HepG2 (cell line): ENCODE data around the gene TMEM14B. TPM values are rescaled to one million over a fixed set of nuclear protein-coding genes. Genes with fewer than 3 reads are reported as not detected.
A peak's percentile ranks its signal among the peaks of the same experiment; 100 is the strongest.

Experiments used
- ERF ChIP-seq: IDR thresholded peaks from 2 replicates; pipeline ENCODE4 v1.6.1; 2018; ENCODE audit warnings: missing biosample characterization, missing genetic modification reagents
- GFI1 ChIP-seq: sonication (generic); formaldehyde crosslinking; IDR thresholded peaks from 2 replicates; pipeline ENCODE4 v1.5.0; 2020; ENCODE audit warnings: missing genetic modification reagents, mild to moderate bottlenecking, borderline replicate concordance
- IKZF1 ChIP-seq: fragments of 450-650 bp; IDR thresholded peaks from 2 replicates; pipeline ENCODE4 v1.7.1; 2016
- JUND ChIP-seq: sonication (generic); formaldehyde crosslinking; IDR thresholded peaks from 2 replicates; pipeline ENCODE4 v1.8.0; 2022; ENCODE audit warnings: mild to moderate bottlenecking, missing genetic modification reagents
- KDM1A ChIP-seq: IDR thresholded peaks from 2 replicates; pipeline ENCODE4 v1.6.1; 2016; ENCODE audit warnings: missing compliant biosample characterization
- MEF2D ChIP-seq: sonication (generic); formaldehyde crosslinking; IDR thresholded peaks from 2 replicates; pipeline ENCODE4 v1.5.1; 2020; ENCODE audit warnings: mild to moderate bottlenecking, missing genetic modification reagents
- NAIF1 ChIP-seq: sonication (generic); formaldehyde crosslinking; IDR thresholded peaks from 2 replicates; pipeline ENCODE4 v1.5.0; 2020; ENCODE audit warnings: mild to moderate bottlenecking, missing genetic modification reagents, borderline replicate concordance
- RFXAP ChIP-seq: sonication (generic); formaldehyde crosslinking; IDR thresholded peaks from 2 replicates; pipeline ENCODE4 v1.4.0; 2020; ENCODE audit warnings: missing genetic modification reagents, borderline replicate concordance
- TP53 ChIP-seq: sonication (generic); formaldehyde crosslinking; conservative IDR thresholded peaks from 2 replicates; pipeline ENCODE4 v1.4.0; 2020; ENCODE audit warnings: missing genetic modification reagents
- XBP1 ChIP-seq: sonication (generic); formaldehyde crosslinking; IDR thresholded peaks from 2 replicates; pipeline ENCODE4 v1.5.0; 2020; ENCODE audit warnings: missing genetic modification reagents
- ZBTB20 ChIP-seq: sonication (generic); formaldehyde crosslinking; IDR thresholded peaks from 2 replicates; pipeline ENCODE4 v1.8.1; 2023; ENCODE audit warnings: missing genetic modification reagents, low read depth, mild to moderate bottlenecking, borderline replicate concordance
- ZEB1 ChIP-seq: IDR thresholded peaks from 2 replicates; pipeline ENCODE4 v1.6.1; 2012; ENCODE audit warnings: mild to moderate bottlenecking, low read depth, inconsistent platforms; ENCODE audit not compliant: insufficient replicate concordance
- ZFP36 ChIP-seq: fragments of 150-350 bp; IDR thresholded peaks from 2 replicates; pipeline ENCODE4 v1.6.1; 2018; ENCODE audit warnings: borderline replicate concordance, low read length, low read depth; ENCODE audit not compliant: partially characterized antibody
- ZNF10 ChIP-seq: sonication (generic); formaldehyde crosslinking; IDR thresholded peaks from 2 replicates; pipeline ENCODE4 v1.4.0; 2020; ENCODE audit warnings: mild to moderate bottlenecking, low read depth, missing genetic modification reagents, borderline replicate concordance
- ZNF260 ChIP-seq: sonication (generic); formaldehyde crosslinking; IDR thresholded peaks from 2 replicates; pipeline ENCODE4 v1.4.0; 2020; ENCODE audit warnings: missing genetic modification reagents, low read depth, mild to moderate bottlenecking, borderline replicate concordance
- ZNF33B ChIP-seq: sonication (generic); formaldehyde crosslinking; IDR thresholded peaks from 2 replicates; pipeline ENCODE4 v1.5.1; 2020; ENCODE audit warnings: mild to moderate bottlenecking, missing genetic modification reagents
- ZNF720 ChIP-seq: sonication (generic); formaldehyde crosslinking; IDR thresholded peaks from 2 replicates; pipeline ENCODE4 v1.4.0; 2020; ENCODE audit warnings: missing genetic modification reagents
- polyA plus RNA-seq, 8 experiments: library from polyadenylated mRNA; depleted of rRNA in 3 of 8; stranded (reverse) in 7 of 8; unstranded in 1 of 8; fragments of >200 nt; fragmentation: Illumina TruSeq in 4 of 8; extraction: Trizol in 4 of 8; gene quantifications; 2 replicates each; pipeline versions ENCODE4 v1.2.1 to v1.2.3, GENCODE V29; 2011 to 2016; ENCODE audit warnings: low read depth in 4 of 8, missing spikeins in 1 of 8, mixed read lengths in 1 of 8; ENCODE audit not compliant: insufficient read depth in 1 of 8
- total RNA-seq, 5 experiments: library from RNA; depleted of rRNA; stranded (reverse); fragments of >200 nt; fragmentation: Illumina TruSeq; extraction: Trizol; gene quantifications; 2 replicates each; pipeline ENCODE4 v1.2.3, GENCODE V29; 2016; ENCODE audit warnings: low read depth in 1 of 5
- TF ChIP-seq, protein P1 (sequence below): sonication (generic); formaldehyde crosslinking; IDR thresholded peaks from 2 replicates; pipeline ENCODE4 v1.8.1; 2023; ENCODE audit warnings: mild to moderate bottlenecking, missing genetic modification reagents
- TF ChIP-seq, protein P2 (sequence below): sonication (generic); formaldehyde crosslinking; IDR thresholded peaks from 2 replicates; pipeline ENCODE4 v1.4.0; 2020; ENCODE audit warnings: missing genetic modification reagents, mild to moderate bottlenecking, borderline replicate concordance
- TF ChIP-seq, protein P3 (sequence below): sonication (generic); formaldehyde crosslinking; IDR thresholded peaks from 2 replicates; pipeline ENCODE4 v1.4.0; 2020; ENCODE audit warnings: missing genetic modification reagents, borderline replicate concordance
- TF ChIP-seq, protein P4 (sequence below): sonication (generic); formaldehyde crosslinking; IDR thresholded peaks from 2 replicates; pipeline ENCODE4 v1.4.0; 2020; ENCODE audit warnings: missing genetic modification reagents

The TMEM14B gene
- total and polyA plus RNA-seq, 2 of the 13 experiments (the other 11 are each of a cell fraction or from before 2014, with no cell fraction given), result 133 to 200 TPM

DNA sequence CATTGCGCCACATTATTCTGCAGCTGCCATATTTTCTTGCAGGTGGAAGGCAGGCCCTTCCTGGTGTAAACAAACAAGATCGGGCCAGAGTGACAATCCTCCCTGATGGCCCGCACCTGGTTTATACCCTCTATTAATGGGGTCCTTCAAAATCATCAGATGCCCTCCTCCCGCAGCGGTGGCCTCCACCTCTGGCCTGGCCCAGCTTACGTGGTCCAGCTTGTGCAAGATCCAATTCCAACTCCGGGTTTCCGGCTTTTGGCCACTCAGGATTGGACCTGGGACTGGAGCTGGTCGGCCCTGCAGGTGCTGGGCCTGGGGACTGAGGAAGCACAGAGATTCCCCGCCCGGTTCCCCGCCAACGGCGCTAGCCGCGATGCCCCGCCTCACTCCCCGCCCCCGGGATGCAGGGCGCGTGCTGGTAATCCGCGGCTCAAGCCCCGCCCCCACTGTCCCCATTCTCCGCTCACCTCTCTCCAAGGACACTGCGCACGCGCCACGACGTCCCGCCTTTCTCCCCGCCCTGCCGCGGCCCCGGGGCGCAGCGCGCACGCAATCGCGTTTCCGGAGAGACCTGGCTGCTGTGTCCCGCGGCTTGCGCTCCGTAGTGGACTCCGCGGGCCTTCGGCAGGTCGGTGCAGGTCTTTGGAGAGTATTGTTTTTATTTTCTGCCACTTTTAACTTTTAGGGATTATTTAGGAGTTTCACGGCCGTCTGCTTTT, at the start of gene TMEM14B (continued):
- TF ChIP-seq GFI1 (CRISPR knock-in tag) (peak; percentile 40; the same call in 1 of the 2 replicates), ZNF10 (CRISPR knock-in tag) (no peak), RFXAP (CRISPR knock-in tag) (peak; percentile 53; the same call in 1 of the 2 replicates), IKZF1 (no peak), ERF (CRISPR knock-in tag) (peak; percentile 98), ZNF720 (CRISPR knock-in tag) (no peak), ZFP36 (no peak), ZNF33B (peak; percentile 85), ZEB1 (peak; percentile 87), KDM1A (CRISPR knock-in tag) (peak; percentile 58; the same call in 1 of the 2 replicates), ZBTB20 (CRISPR knock-in tag) (peak; percentile 89; the same call in 1 of the 2 replicates), TP53 (peak; percentile 83; the same call in 1 of the 2 replicates), XBP1 (CRISPR knock-in tag) (0 out of 2 replicates have a peak, but pooled peaks have one; percentile 58), JUND (no peak), NAIF1 (CRISPR knock-in tag) (peak; percentile 94), ZNF260 (CRISPR knock-in tag) (no peak), MEF2D (peak; percentile 96)
- TF ChIP-seq, protein P1, sequence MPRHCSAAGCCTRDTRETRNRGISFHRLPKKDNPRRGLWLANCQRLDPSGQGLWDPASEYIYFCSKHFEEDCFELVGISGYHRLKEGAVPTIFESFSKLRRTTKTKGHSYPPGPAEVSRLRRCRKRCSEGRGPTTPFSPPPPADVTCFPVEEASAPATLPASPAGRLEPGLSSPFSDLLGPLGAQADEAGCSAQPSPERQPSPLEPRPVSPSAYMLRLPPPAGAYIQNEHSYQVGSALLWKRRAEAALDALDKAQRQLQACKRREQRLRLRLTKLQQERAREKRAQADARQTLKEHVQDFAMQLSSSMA (CRISPR knock-in tag), result peak; percentile 46; the same call in 1 of the 2 replicates
- TF ChIP-seq, protein P2, sequence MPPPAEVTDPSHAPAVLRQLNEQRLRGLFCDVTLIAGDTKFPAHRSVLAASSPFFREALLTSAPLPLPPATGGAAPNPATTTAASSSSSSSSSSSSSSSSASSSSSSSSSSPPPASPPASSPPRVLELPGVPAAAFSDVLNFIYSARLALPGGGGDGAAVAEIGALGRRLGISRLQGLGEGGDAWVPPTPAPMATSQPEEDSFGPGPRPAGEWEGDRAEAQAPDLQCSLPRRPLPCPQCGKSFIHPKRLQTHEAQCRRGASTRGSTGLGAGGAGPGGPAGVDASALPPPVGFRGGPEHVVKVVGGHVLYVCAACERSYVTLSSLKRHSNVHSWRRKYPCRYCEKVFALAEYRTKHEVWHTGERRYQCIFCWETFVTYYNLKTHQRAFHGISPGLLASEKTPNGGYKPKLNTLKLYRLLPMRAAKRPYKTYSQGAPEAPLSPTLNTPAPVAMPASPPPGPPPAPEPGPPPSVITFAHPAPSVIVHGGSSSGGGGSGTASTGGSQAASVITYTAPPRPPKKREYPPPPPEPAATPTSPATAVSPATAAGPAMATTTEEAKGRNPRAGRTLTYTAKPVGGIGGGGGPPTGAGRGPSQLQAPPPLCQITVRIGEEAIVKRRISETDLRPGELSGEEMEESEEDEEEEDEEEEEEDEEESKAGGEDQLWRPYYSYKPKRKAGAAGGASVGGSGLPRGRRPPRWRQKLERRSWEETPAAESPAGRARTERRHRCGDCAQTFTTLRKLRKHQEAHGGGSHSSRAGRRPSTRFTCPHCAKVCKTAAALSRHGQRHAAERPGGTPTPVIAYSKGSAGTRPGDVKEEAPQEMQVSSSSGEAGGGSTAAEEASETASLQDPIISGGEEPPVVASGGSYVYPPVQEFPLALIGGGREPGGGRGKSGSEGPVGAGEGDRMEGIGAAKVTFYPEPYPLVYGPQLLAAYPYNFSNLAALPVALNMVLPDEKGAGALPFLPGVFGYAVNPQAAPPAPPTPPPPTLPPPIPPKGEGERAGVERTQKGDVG (CRISPR knock-in tag), result no peak
- TF ChIP-seq, protein P3, sequence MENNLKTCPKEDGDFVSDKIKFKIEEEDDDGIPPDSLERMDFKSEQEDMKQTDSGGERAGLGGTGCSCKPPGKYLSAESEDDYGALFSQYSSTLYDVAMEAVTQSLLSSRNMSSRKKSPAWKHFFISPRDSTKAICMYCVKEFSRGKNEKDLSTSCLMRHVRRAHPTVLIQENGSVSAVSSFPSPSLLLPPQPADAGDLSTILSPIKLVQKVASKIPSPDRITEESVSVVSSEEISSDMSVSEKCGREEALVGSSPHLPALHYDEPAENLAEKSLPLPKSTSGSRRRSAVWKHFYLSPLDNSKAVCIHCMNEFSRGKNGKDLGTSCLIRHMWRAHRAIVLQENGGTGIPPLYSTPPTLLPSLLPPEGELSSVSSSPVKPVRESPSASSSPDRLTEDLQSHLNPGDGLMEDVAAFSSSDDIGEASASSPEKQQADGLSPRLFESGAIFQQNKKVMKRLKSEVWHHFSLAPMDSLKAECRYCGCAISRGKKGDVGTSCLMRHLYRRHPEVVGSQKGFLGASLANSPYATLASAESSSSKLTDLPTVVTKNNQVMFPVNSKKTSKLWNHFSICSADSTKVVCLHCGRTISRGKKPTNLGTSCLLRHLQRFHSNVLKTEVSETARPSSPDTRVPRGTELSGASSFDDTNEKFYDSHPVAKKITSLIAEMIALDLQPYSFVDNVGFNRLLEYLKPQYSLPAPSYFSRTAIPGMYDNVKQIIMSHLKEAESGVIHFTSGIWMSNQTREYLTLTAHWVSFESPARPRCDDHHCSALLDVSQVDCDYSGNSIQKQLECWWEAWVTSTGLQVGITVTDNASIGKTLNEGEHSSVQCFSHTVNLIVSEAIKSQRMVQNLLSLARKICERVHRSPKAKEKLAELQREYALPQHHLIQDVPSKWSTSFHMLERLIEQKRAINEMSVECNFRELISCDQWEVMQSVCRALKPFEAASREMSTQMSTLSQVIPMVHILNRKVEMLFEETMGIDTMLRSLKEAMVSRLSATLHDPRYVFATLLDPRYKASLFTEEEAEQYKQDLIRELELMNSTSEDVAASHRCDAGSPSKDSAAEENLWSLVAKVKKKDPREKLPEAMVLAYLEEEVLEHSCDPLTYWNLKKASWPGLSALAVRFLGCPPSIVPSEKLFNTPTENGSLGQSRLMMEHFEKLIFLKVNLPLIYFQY (CRISPR knock-in tag), result peak; percentile 89
- TF ChIP-seq, protein P4, sequence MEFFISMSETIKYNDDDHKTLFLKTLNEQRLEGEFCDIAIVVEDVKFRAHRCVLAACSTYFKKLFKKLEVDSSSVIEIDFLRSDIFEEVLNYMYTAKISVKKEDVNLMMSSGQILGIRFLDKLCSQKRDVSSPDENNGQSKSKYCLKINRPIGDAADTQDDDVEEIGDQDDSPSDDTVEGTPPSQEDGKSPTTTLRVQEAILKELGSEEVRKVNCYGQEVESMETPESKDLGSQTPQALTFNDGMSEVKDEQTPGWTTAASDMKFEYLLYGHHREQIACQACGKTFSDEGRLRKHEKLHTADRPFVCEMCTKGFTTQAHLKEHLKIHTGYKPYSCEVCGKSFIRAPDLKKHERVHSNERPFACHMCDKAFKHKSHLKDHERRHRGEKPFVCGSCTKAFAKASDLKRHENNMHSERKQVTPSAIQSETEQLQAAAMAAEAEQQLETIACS, result peak; percentile 87
